GM18951 (cell line): Measurements from ENCODE around the gene CIBAR2.

ENCODE experiments used
- POLR2A ChIP-seq: IDR thresholded peaks from 4 replicates; pipeline ENCODE4 v1.6.1; 2011; ENCODE audit warnings: mild to moderate bottlenecking; ENCODE audit not compliant: insufficient read length, insufficient read depth; ENCODE audit errors: extremely low read depth
- in situ Hi-C: fragments of 300-500 bp; cut with MboI; formaldehyde crosslinking; loops from one replicate; pipeline ENCODE4 v1.12.0; 2022; ENCODE audit warnings: low sequenced_read_pairs, mixed read lengths, inconsistent platforms; ENCODE audit not compliant: unreplicated experiment

CIBAR2 gene

GRCh38 chr16:85113168-85113733 is 979 bp upstream of the CIBAR2 start:
- in situ Hi-C loops, result no loop called here
- TF ChIP-seq POLR2A, result no peak

DNA sequence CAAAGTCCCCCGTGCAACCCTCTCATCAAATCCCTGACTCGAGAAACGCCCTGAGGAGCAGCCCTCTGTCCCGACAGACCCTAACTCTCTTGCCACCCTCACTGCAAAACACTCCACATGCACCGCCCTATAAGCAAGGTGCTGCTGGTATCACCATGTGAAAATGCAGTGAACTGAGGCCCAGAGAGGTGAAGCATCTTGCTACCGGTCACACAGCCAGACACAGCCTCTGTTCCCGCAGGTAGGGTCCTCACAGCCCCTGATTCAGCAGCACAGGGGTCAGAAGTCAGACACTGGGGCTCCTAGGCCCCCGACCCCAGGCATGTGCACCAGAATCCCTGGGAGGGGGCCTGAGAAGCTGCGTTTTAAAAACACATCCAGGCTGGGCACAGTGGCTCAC is 1.1 kb downstream of the CIBAR2 start:
- in situ Hi-C loops, result no loop called here

DNA sequence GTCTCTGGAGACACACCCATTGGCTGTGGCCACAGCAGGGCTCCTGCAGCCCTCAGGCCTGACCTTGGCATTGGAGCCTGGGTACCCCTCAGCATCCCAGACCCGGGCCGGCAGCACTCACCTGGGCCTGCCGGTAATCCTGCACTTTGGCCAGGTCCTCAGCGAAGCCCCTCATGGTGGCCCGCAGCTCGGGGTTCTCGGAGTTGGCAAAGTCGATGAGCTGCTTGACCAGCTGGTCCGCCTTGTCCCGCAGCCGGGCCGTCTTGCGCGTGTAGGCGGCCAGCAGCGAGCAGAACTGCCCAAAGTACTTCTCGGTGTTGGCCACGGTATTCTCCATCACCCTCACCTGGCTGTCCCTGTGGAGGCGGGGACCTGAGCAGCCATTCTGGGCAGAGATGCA is 2.2 kb downstream of the CIBAR2 start:
- in situ Hi-C loops, result no loop called here
- no peak for TF ChIP-seq POLR2A

More for the DNA sequence above, 1.1 kb downstream of the CIBAR2 start:
- TF ChIP-seq POLR2A, result no peak

GRCh38 chr16:85107532-85107931 is 4.7 kb downstream of the CIBAR2 start:
- no peak for TF ChIP-seq POLR2A
- in situ Hi-C loops, result no loop called here

DNA sequence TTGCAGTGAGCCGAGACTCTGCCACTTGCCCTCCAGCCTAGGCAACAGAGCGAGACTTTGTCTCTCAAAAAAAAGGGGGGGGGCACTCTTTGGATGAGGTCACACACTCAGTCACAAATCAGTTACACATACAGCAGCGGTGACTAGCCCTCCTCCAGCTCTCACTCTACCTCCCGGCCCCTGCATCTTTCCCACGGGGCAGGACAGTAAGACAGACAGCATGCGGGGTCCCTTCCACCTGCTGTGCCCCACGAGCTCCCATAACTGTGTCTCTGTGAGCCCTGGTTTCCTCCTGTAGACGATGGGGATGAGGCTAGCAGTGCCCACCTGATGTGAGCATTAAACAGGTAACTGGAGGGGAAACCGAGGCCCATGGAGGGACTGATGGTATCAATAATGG is 5.2 kb downstream of the CIBAR2 start:
- no peak for TF ChIP-seq POLR2A
- in situ Hi-C loops, result no loop called here

GRCh38 chr16:85105475-85105874 is 6.8 kb downstream of the CIBAR2 start:
- no peak for TF ChIP-seq POLR2A
- in situ Hi-C loops, result no loop called here

GRCh38 chr16:85104821-85105391 is 7.4 kb downstream of the CIBAR2 start:
- in situ Hi-C loops, result no loop called here
- TF ChIP-seq POLR2A, result no peak

GRCh38 chr16:85104147-85104546 is 8.1 kb downstream of the CIBAR2 start:
- no peak for TF ChIP-seq POLR2A
- in situ Hi-C loops, result no loop called here

DNA sequence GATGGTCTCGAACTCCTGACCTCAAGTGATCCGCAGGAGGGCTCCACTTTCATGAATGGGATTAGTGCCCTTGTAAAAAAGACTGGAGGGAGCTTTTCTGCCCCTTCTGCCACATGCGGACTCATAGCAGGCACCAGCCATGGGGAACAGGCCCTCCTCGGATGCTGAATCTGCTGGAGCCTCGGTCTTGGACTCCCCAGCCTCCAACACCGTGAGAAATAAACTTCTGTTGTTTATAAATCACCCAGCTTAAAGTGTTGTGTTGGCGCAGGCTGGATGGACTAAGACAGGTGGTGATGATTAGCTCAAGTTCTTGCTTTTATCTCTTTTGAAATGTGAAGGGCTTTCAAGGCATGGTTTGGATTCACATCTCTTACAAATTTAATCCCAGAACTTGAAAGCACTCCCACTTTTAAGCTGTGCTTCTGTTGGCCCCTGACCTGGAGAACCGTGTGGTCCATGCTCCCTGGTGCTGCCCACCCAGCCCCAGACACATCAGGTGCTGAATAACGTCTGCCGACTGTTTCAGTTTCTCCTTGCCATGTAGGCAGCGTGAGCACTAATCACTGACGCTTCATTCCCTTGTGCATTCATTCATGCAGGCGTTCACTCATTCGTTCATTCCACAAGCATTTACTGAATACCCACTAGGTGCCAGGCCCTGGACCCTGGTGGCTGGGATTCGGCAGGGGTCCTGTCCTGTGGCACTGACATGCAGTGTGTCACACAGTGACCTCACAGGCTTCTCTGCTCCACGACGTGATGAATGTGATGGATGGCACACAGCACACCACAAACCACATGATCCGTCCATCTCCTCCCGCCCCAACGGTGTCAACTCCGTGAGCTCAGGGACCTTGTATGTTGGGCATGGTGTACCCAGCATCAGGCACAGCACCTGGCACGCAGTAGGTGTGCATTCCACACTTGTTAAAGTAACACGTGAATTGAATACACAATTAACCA is 8.9 kb downstream of the CIBAR2 start:
- no peak for TF ChIP-seq POLR2A
- in situ Hi-C loops, result no loop called here

DNA sequence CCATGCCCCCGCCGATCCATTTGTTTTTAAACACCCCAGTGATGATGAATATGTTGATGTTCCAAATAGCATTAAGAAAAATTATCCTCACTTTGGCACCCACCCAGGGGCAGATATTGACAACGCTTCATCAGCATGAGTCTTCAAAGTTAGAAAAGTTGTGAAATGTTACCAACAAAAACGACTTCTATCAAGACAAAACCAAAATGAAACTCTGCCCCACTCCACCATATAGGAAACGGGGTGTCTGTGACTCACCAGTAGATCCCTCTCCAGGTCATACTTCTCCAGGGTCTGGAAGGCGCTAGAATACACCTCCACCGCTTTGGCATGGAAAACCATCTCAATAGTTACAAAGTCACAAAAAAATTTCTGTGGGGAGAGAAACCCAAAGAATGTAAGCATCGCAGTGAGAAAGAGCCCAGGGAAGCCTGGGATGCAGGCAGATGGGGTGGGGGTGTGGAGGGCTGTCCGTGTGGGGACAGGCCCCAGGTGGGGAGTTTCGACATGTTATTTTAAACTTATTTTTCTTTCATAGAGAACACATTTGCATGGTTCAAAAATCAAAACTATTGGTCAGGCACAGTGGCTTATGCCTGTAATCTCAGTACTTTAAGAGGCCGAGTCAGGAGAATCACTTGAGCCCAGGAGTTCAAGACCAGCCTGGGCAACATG is 10.2 kb downstream of the CIBAR2 start:
- in situ Hi-C loops, result no loop called here
- no peak for TF ChIP-seq POLR2A

GRCh38 chr16:85100265-85100664 is 12.0 kb downstream of the CIBAR2 start:
- in situ Hi-C loops, result no loop called here
- no peak for TF ChIP-seq POLR2A

- in situ Hi-C loops, result no loop called here
These were observed 13.7 kb downstream of the CIBAR2 start for GRCh38 chr16:85098565-85098964.

GRCh38 chr16:85096921-85097320 is 15.4 kb downstream of the CIBAR2 start:
- TF ChIP-seq POLR2A, result no peak
- in situ Hi-C loops, result no loop called here

More at GRCh38 chr16:85098565-85098964, 13.7 kb downstream of the CIBAR2 start:
- no peak for TF ChIP-seq POLR2A
